ENCODE data around the gene GHRL.
"Not testable (repeated sequence)": the region's sequence is repeated elsewhere in the genome, so short reads cannot be mapped to it uniquely, and the experiment has no call there.

GRCh38 chr3:10272476-10272875 lies 20.3 kb downstream of the GHRL start:
- TF ChIP-seq CTCF (conservative IDR thresholded peaks at IDR 0.05; ENCODE audit: low read depth, low read length); EZH2 (IDR thresholded peaks at IDR 0.05; ENCODE audit: borderline replicate concordance, low read depth, low read length, poor library complexity, severe bottlenecking): not testable (repeated sequence)

Measured in A673 (cell line).